HG03571 (cell line): ENCODE data around the gene RSRC1.
"Not testable (repeated sequence)": the region's sequence is repeated elsewhere in the genome, so short reads cannot be mapped to it uniquely, and the experiment has no call there.

Experiments used
- ATAC-seq: cut with Tn5 transposase; IDR thresholded peaks from one replicate; pipeline ENCODE4 v1.9.1; 2021; ENCODE audit not compliant: unreplicated experiment

RSRC1 gene

GRCh38 chr3:158384019-158384418 lies 274.1 kb downstream of the RSRC1 start:
- ATAC-seq: peak; percentile 79

GRCh38 chr3:158395421-158395820 lies 285.5 kb downstream of the RSRC1 start:
- ATAC-seq: no peak

- ATAC-seq: no peak
These were observed 292.7 kb downstream of the RSRC1 start for GRCh38 chr3:158402590-158402989.

GRCh38 chr3:158403013-158403412 lies 293.1 kb downstream of the RSRC1 start:
- ATAC-seq: no peak

- no peak for ATAC-seq
These were observed 294.3 kb downstream of the RSRC1 start for GRCh38 chr3:158404131-158404718.

GRCh38 chr3:158405507-158405906 lies 295.6 kb downstream of the RSRC1 start:
- ATAC-seq: no peak

GRCh38 chr3:158407844-158408517 lies 298.1 kb downstream of the RSRC1 start:
- ATAC-seq: no peak

- ATAC-seq: not testable (repeated sequence)
These were observed 298.6 kb downstream of the RSRC1 start for GRCh38 chr3:158408518-158408897.

GRCh38 chr3:158418035-158418434 lies 308.1 kb downstream of the RSRC1 start:
- ATAC-seq: no peak

- no peak for ATAC-seq
These were observed 310.1 kb downstream of the RSRC1 start for GRCh38 chr3:158419820-158420653.

- ATAC-seq: peak; percentile 93
These were observed 310.9 kb downstream of the RSRC1 start for GRCh38 chr3:158420654-158421396.

GRCh38 chr3:158430448-158430847 lies 320.6 kb downstream of the RSRC1 start:
- no peak for ATAC-seq

GRCh38 chr3:158430968-158431367 lies 321.1 kb downstream of the RSRC1 start:
- no peak for ATAC-seq

- no peak for ATAC-seq
These were observed 321.9 kb downstream of the RSRC1 start for GRCh38 chr3:158431829-158432228.

- ATAC-seq: peak; percentile 77
These were observed 324.6 kb downstream of the RSRC1 start for GRCh38 chr3:158434412-158435038.

GRCh38 chr3:158443632-158444031 lies 333.7 kb downstream of the RSRC1 start:
- ATAC-seq: peak; percentile 92

- no peak for ATAC-seq
These were observed 337.5 kb downstream of the RSRC1 start for GRCh38 chr3:158447408-158447807.

- ATAC-seq: no peak
These were observed 341.6 kb downstream of the RSRC1 start for GRCh38 chr3:158451405-158452055.

GRCh38 chr3:158452334-158452733 lies 342.4 kb downstream of the RSRC1 start:
- no peak for ATAC-seq

- no peak for ATAC-seq
These were observed 343.1 kb downstream of the RSRC1 start for GRCh38 chr3:158453004-158453403.
